Spleen (tissue), 11 donors: ENCODE measurements around the gene SMARCA2. TPM values are rescaled to one million over a fixed set of nuclear protein-coding genes. Genes with fewer than 3 reads are reported as not detected.
A peak's percentile ranks its signal among the peaks of the same experiment; 100 is the strongest.

Source experiments
- DNase-seq: peaks from one replicate; pipeline ENCODE4 v3.0.0-alpha.2; 2020
- H3K27ac ChIP-seq, 8 donors: fragments of 200-600 bp; sonication (generic) in 7 of 8; 1 replicate in 4 of 8; 2 replicates in 4 of 8; pipeline versions ENCODE4 v1.5.0 to v1.8.0; 2016 to 2021; ENCODE audit warnings: inconsistent platforms in 4 of 8, mild to moderate bottlenecking in 4 of 8, moderate library complexity in 1 of 8
- H3K27me3 ChIP-seq, 7 donors: fragments of 200-600 bp; sonication (generic) in 6 of 7; replicated peaks in 1 of 7; 1 replicate in 4 of 7; 2 replicates in 3 of 7; pipeline versions ENCODE4 v1.5.0 to v1.8.0; 2016 to 2021; ENCODE audit warnings: inconsistent platforms in 3 of 7, mild to moderate bottlenecking in 1 of 7
- H3K36me3 ChIP-seq, 6 donors: fragments of 200-600 bp; sonication (generic) in 5 of 6; 1 replicate in 4 of 6; 2 replicates in 2 of 6; pipeline versions ENCODE4 v1.5.0 to v1.8.0; 2016 to 2021; ENCODE audit warnings: inconsistent platforms in 2 of 6
- H3K4me1 ChIP-seq, 6 donors: fragments of 200-600 bp; sonication (generic) in 5 of 6; 1 replicate in 3 of 6; 2 replicates in 3 of 6; pipeline versions ENCODE4 v1.5.0 to v1.8.0; 2016 to 2021; ENCODE audit warnings: inconsistent platforms in 3 of 6
- H3K4me3 ChIP-seq, 8 donors: fragments of 200-600 bp; sonication (generic) in 7 of 8; 1 replicate in 4 of 8; 2 replicates in 4 of 8; pipeline versions ENCODE4 v1.5.0 to v1.8.0; 2016 to 2021; ENCODE audit warnings: inconsistent platforms in 4 of 8, mild to moderate bottlenecking in 4 of 8, moderate library complexity in 2 of 8
- H3K9me3 ChIP-seq, 8 donors: fragments of 200-600 bp; sonication (generic) in 7 of 8; 1 replicate in 4 of 8; 2 replicates in 4 of 8; pipeline versions ENCODE4 v1.5.0 to v1.8.0; 2016 to 2021; ENCODE audit warnings: inconsistent platforms in 4 of 8
- POLR2A ChIP-seq, 3 donors: fragments of 450-650 bp; IDR thresholded peaks; one replicate each; pipeline ENCODE4 v1.5.1; 2017; ENCODE audit warnings: antibody characterized with exemption in 3 of 3, mild to moderate bottlenecking in 1 of 3
- POLR2AphosphoS5 ChIP-seq, 3 donors: sonication (generic); formaldehyde crosslinking; IDR thresholded peaks; one replicate each; pipeline ENCODE4 v1.5.1; 2017; ENCODE audit warnings: antibody characterized with exemption in 3 of 3
- WGBS, 5 donors: extraction: QIAGEN DNeasy Blood & Tissue Kit in 3 of 5; methylation state at CpG; one replicate each; pipeline versions ENCODE4 v1.1.5 to v1.1.7; 2013 to 2018; 5-methylcytosine and 5-hydroxymethylcytosine counted together
- intact Hi-C: fragments of 100-400 bp; cut with DNase I; formaldehyde crosslinking; loops from one replicate; pipeline ENCODE4 v1.15.0; 2023; ENCODE audit warnings: low total_unique reads
- polyA plus RNA-seq, 3 donors: library from polyadenylated mRNA; stranded (reverse); fragments of 200-250 nt; gene quantifications; one replicate each; pipeline ENCODE4 v1.2.1, GENCODE V29; 2013
- total RNA-seq, 7 donors: library from RNA; depleted of rRNA in 3 of 7; stranded (reverse); fragments of >200 nt in 3 of 7; fragmentation: NEBNext Ultra II Directional in 4 of 7; extraction: Animal tissue kit (Norgen Biotek cat#: 25700) in 4 of 7; gene quantifications; one replicate each; pipeline versions ENCODE4 v1.1.0 to v1.2.1, GENCODE V29; 2016 to 2021
- TF ChIP-seq, protein P1 (sequence below), 11 experiments: fragments of 200-600 bp in 7 of 11; fragments of 450-650 bp in 4 of 11; sonication (generic) in 4 of 11; IDR thresholded peaks in 8 of 11; conservative IDR thresholded peaks in 3 of 11; 1 replicate in 7 of 11; 2 replicates in 4 of 11; pipeline versions ENCODE4 v1.4.0 to v1.8.0; 2016 to 2021; ENCODE audit warnings: antibody characterized with exemption in 11 of 11, inconsistent platforms in 4 of 11, mild to moderate bottlenecking in 1 of 11
- donor health status: healthy with polysubstance abuse.
- donor health status: DM: no; HTN: no; CAD: no; lungs with moderate emphysema.
- donor health status: DM: no; HTN: no; CAD: no.
- donor health status: Bipolar disorder and iron deficiency.
- donor health status: healthy.
- donor health status: DM: no; HTN: no; CAD: no.
- donor health status: DM: yes; HTN: yes; CAD: no.

Gene SMARCA2
- total and polyA plus RNA-seq, 10 donors, result 41.9 to 252 (median 186) TPM

DNA sequence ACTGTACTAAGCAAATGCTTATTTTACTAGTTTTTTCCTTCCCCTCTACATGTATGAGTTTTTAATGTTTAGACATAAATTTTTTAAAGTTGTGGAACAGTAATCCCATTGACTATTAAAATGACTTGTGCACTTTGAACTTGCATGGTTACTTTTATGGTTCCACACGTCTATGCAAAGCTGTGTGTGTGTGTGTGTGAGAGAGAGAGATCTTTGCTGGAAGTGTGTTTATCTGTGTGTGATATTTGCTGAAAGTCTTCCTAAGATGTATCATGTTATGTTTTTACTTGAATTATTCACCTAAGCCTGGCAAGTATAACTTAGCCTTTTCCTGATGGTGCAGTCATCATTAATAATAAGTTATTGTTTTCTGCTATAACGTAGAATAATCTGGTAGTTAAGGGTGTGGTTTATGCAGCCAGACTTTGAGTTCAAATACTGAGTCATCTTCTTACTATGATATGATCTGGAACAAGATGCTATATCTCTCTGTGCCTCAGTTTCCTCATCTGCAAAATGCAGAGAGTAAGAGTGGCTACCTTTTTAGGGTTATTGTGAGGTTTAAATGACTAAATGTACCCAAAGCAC is 138.6 kb downstream of the SMARCA2 start:
- Histone ChIP-seq H3K4me3 (no peak overlapping the region), H3K27ac (no peak overlapping the region), H3K27me3 (no peaks in the 10 kb centered on the region), H3K36me3 (peaks cover 0 to 21% (median 0%) of the 10 kb centered on the region in 6 donors), H3K9me3 (no peaks in the 10 kb centered on the region), H3K4me1 (peaks cover 11 to 64% (median 25%) of the 10 kb centered on the region in 6 donors)
- no peak for DNase-seq
- WGBS, 5 donors, result 43 to 64% (median 50%) methylated on average over 2 of the region's 2 CpGs
- intact Hi-C loops, result no loop called here
- TF ChIP-seq POLR2AphosphoS5 (IDR thresholded peaks at IDR 0.05), result no peak
- no peak for TF ChIP-seq POLR2A (IDR thresholded peaks at IDR 0.05)
- TF ChIP-seq, protein P1, sequence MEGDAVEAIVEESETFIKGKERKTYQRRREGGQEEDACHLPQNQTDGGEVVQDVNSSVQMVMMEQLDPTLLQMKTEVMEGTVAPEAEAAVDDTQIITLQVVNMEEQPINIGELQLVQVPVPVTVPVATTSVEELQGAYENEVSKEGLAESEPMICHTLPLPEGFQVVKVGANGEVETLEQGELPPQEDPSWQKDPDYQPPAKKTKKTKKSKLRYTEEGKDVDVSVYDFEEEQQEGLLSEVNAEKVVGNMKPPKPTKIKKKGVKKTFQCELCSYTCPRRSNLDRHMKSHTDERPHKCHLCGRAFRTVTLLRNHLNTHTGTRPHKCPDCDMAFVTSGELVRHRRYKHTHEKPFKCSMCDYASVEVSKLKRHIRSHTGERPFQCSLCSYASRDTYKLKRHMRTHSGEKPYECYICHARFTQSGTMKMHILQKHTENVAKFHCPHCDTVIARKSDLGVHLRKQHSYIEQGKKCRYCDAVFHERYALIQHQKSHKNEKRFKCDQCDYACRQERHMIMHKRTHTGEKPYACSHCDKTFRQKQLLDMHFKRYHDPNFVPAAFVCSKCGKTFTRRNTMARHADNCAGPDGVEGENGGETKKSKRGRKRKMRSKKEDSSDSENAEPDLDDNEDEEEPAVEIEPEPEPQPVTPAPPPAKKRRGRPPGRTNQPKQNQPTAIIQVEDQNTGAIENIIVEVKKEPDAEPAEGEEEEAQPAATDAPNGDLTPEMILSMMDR (IDR thresholded peaks at IDR 0.05 in 8 of 11, conservative IDR thresholded peaks at IDR 0.05 in 3 of 11), result no peak

DNA sequence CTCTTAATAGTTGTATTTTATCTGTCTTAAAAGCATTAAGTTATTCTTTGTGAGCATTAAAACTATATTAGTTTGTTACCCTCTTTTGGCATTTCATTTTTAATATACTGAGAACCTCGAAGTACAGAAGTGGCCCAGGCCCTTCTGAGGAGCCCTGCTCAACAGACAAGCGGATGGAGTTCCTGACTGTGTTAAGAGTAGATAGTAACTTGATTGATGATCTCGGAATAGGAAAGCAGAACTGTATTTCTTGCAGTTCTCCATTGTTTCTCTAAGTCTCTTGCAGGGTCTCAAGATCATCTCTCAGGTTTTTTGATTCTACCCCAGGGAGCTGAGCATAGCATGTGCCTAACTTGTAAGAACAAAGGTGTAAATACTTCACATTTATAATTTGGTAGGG is 139.6 kb downstream of the SMARCA2 start:
- 47 to 70% (median 51%) methylated on average over 3 of the region's 3 CpGs for WGBS, 5 donors
- Histone ChIP-seq H3K27ac (no peak overlapping the region), H3K36me3 (peaks cover 0 to 11% (median 0%) of the 10 kb centered on the region in 6 donors), H3K9me3 (no peaks in the 10 kb centered on the region), H3K27me3 (no peaks in the 10 kb centered on the region), H3K4me3 (no peak overlapping the region), H3K4me1 (peaks cover 11 to 74% (median 35%) of the 10 kb centered on the region in 6 donors)
- TF ChIP-seq, protein P1 (IDR thresholded peaks at IDR 0.05 in 8 of 11, conservative IDR thresholded peaks at IDR 0.05 in 3 of 11), result no peak
- TF ChIP-seq POLR2A (IDR thresholded peaks at IDR 0.05) (no peak), POLR2AphosphoS5 (IDR thresholded peaks at IDR 0.05) (no peak)
- intact Hi-C loops, result no loop called here
- DNase-seq, result no peak

DNA sequence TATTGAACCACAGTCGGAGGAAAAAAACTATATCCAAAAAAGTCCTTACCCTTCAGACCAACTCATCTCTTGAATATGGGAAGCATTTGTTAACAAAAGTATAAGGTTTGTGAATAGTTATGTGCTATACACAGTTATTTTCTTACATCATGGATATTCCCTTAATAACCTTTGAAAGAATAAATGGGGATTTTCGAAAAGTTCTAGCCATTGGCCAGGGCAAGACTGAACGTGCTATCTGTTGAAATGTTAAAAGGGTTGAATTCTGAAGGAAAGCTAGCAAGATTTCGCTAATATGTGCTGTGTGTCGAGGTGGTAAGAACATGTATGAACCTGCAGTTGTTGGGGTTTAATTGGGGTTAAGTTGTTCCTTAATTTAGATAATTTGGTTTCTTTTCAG is 140.8 kb downstream of the SMARCA2 start:
- TF ChIP-seq, protein P1 (IDR thresholded peaks at IDR 0.05 in 8 of 11, conservative IDR thresholded peaks at IDR 0.05 in 3 of 11), result no peak
- TF ChIP-seq POLR2AphosphoS5 (IDR thresholded peaks at IDR 0.05) (no peak), POLR2A (IDR thresholded peaks at IDR 0.05) (no peak)
- WGBS, 5 donors, result 68 to 80% (median 73%) methylated on average over 5 of the region's 5 CpGs
- H3K27ac ChIP-seq, result no peak overlapping the region
- H3K4me3 ChIP-seq, result no peak overlapping the region
- H3K4me1 ChIP-seq, result peaks cover 11 to 86% (median 46%) of the 10 kb centered on the region in 6 donors
- intact Hi-C loops, result no loop called here
- peaks cover 0 to 3% (median 0%) of the 10 kb centered on the region in 6 donors for H3K36me3 ChIP-seq
- H3K9me3 ChIP-seq, result no peaks in the 10 kb centered on the region
- no peaks in the 10 kb centered on the region for H3K27me3 ChIP-seq
- DNase-seq, result no peak

DNA sequence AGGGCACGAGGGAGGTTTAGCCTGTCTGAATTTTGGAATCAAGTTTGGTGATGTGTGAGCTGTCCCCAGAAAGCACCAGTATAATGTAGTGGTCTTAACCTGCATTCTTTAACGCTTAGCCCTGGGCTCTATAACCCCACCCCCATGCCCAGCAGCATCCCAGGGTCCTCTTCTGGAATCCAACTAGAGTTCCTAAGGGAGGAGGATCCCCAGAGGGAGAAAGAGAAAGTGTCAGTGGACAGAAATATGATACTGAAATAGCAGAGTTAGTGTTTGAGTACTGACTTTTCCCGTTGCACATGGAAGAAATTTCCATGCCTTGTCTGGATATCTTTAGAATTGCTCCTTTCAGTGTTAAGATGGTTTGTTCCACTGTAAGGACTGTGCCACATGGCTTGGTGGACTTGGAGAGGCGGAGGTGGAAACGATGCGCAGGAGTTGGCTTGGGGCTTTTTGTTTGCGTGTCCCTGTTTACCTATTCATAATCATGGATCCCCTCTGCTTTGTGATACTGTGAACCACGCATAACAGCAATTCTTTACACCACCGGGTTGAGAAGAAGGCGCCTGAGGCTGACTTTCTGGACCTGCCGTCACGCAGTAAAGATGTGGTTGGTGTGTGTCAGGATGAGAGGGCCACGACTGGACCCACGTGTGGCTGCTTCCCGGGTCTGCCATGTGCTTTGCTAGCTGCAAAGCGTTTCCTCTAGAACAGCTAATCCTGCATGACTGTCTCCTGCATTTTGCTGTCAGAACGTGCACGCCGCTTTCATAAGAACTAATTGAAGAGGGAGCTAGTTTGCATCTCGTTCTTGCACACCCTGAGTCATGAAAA is 142.3 kb downstream of the SMARCA2 start:
- intact Hi-C loops, result no loop called here
- peaks cover 11 to 98% (median 50%) of the 10 kb centered on the region in 6 donors for H3K4me1 ChIP-seq
- WGBS, 5 donors, result 10 to 19% (median 13%) methylated on average over 20 of the region's 20 CpGs
- no peaks in the 10 kb centered on the region for H3K9me3 ChIP-seq
- peak overlapping the region; percentile 37 to 87 (median 78) for H3K27ac ChIP-seq
- H3K36me3 ChIP-seq, result peaks cover 0 to 11% (median under 1%) of the 10 kb centered on the region in 6 donors
- H3K4me3 ChIP-seq, result peak overlapping the region; percentile 19 to 67 (median 40)
- H3K27me3 ChIP-seq, result no peaks in the 10 kb centered on the region
- TF ChIP-seq, protein P1 (IDR thresholded peaks at IDR 0.05 in 8 of 11, conservative IDR thresholded peaks at IDR 0.05 in 3 of 11), result no peak
- peak in 1 of 3 donors; percentile 49 for TF ChIP-seq POLR2AphosphoS5 (IDR thresholded peaks at IDR 0.05)
- DNase-seq, result peak; percentile 78
